Cardiac fibroblast (primary cell): ENCODE measurements around the gene IFT27.

Experiments used
- DNase-seq, 2 donors: peaks; one replicate each; pipeline versions ENCODE4 v3.0.0 to v3.0.0-alpha.2; 2010; ENCODE audit warnings: low read depth in 2 of 2
- H3K4me3 ChIP-seq, 2 donors: replicated peaks in 1 of 2; 1 replicate in 1 of 2; 2 replicates in 1 of 2; pipeline ENCODE4 v1.5.1; 2011; ENCODE audit warnings: low read depth in 2 of 2, low read length in 2 of 2, mild to moderate bottlenecking in 2 of 2, moderate library complexity in 1 of 2
- CTCF ChIP-seq: IDR thresholded peaks from one replicate; pipeline ENCODE4 v1.5.1; 2011; ENCODE audit warnings: low read depth, mild to moderate bottlenecking, low read length, inconsistent platforms

IFT27 gene, protein sequence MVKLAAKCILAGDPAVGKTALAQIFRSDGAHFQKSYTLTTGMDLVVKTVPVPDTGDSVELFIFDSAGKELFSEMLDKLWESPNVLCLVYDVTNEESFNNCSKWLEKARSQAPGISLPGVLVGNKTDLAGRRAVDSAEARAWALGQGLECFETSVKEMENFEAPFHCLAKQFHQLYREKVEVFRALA

DNA sequence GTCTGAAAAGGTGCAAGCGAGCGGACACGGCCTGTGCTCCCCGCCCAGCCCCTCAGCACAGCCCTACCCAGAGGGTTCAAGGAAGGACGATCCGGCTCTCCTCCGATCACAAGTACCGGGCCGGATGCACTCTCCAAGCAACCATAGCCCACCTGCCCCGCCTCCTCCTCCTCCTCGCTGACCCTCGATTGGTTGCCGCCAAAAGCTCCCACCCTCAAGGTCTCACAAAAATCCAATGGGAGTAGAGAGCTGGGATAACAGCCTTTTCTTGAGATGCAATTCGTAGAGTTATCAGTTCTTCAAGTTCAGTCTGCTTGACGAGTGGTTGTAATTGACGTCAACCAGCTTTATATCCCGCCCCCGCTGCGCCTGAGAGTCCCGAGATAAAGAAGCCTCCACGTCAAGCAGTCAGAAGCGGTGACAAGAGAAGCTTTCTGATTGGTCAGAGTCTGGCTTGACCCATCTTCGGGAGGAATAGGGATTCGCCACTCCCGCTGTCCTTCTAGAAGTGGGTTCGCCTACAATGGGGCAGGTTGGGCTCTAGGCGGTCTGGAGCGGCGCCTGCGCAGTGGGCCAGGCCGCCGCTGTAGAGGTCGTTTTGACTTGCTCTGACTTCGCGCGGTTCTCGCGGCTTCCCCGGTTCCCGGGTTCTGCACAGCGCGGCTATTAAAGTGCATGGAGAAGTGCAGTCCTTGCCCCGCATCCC lies at the start of gene IFT27:
Gene IFT27, minus strand, starts transcription at position 156 of the 706 bp plus-strand sequence. CDS start 412 bp downstream, outside the sequence.
- DNase-seq, result peak; percentile 100
- peak within 1 kb of the TSS; percentile 87 to 88 for H3K4me3 ChIP-seq
- no peak for TF ChIP-seq CTCF

DNA sequence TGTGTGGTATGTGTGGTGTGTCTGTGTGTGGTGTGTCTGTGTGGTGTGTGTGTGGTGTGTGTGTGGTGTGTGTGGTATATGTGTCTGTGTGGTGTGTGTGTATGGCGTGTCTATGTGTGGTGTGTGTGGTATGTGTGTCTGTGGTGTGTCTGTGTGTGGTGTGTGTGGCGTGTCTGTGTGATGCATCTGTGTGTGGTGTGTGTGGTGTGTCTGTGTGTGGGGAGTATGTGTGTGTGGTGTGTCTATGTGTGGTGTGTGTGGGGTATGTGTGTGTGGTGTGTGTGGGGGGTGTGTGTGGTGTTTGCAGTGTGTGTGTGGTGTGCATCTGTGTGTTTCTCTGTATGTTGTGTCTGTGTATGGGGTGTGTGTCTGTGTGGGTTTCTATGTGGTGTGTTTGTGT lies 48.7 kb upstream of the IFT27 start:
- no peak for DNase-seq
- H3K4me3 ChIP-seq, result no peak overlapping the region
- TF ChIP-seq CTCF, result no peak

DNA sequence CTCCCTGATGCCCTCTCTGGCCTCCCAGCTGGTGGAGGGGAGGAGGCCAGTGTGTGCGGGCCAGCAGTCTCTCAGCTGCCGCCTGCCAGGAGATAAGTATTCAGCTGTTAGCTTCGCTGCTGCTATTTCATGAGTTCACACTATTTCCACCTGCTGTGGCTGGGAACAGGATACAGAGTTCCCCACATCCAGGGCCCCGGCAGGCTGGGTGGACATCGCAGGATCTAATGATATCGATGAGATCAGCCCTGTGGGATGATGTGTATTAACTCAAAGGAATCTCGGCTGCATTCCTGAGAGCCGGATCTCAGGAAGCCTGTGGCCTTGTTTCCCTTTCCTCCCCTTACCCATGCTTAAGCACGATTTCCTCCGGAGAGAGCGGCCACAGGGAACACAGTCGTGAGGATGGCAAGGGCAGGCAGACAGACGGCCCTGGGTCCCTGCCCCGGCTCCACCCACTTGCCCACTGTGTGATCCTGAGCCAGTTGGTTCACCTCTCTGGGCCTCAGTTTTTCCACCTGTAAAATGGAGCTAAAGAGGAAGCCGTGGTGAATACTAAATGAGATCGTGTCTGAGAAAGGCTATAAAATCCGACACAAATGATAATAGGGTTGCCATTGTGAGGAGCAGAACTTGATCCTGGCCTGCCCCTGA lies 47.4 kb upstream of the IFT27 start:
- no peak for DNase-seq
- H3K4me3 ChIP-seq, result no peak overlapping the region
- TF ChIP-seq CTCF, result no peak

GRCh38 chr22:36822581-36822980 lies 46.7 kb upstream of the IFT27 start:
- no peak for DNase-seq
- TF ChIP-seq CTCF, result no peak
- H3K4me3 ChIP-seq, result no peak overlapping the region

DNA sequence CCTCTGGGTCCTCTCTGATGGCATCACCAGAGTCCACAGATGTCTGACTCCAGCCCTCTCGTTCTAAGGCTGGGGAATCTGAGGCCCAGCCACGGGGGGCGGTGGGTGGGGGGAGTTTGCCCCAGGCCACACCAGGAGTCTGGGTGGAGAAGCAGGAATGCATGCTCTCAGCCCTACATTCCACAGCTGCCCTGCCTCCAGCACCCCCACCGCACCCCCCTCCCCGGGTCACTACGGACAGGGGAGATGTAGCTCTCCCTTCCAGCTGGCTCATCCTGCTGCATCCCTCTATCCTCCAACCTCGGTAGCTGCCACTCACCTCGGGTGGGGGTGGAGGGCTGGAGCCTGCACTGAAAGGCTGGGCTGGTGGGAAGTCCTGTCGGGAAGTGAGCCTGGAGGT lies 43.2 kb upstream of the IFT27 start:
- DNase-seq, result no peak
- TF ChIP-seq CTCF, result no peak
- H3K4me3 ChIP-seq, result no peak overlapping the region

- TF ChIP-seq CTCF, result no peak
- no peak overlapping the region for H3K4me3 ChIP-seq
- no peak for DNase-seq
Observed at GRCh38 chr22:36818010-36818642, 42.2 kb upstream of the IFT27 start.
